ENCODE data around the gene GPR141. TPM values are rescaled to one million over a fixed set of nuclear protein-coding genes. Genes with fewer than 3 reads are reported as not detected.

GPR141 gene
- polyA plus RNA-seq, 1 experiment = not detected

- DNase-seq (ENCODE audit: low read depth, low spot score) = no peak
- H3K27ac ChIP-seq (ENCODE audit: low read depth, low read length) = no peak overlapping the region
- peaks cover 17% of the 10 kb centered on the region for H3K9me3 ChIP-seq (ENCODE audit: control insufficient read depth, insufficient read depth, low read length)
- no peaks in the 10 kb centered on the region for H3K27me3 ChIP-seq (ENCODE audit: control insufficient read depth, insufficient read depth, low read length)
- H3K4me3 ChIP-seq (ENCODE audit: low read depth, low read length) = no peak overlapping the region
- ChIA-PET CTCF (no interaction called here), POLR2A (no interaction called here)
- TF ChIP-seq CTCF (IDR thresholded peaks at IDR 0.05; ENCODE audit: low read depth, low read length) = no peak
Measured at GRCh38 chr7:37663693-37664092, 19.9 kb upstream of the GPR141 start.

- POLR2A ChIA-PET = no interaction called here
- CTCF ChIA-PET = no interaction called here
Measured at GRCh38 chr7:37665352-37666022, 18.1 kb upstream of the GPR141 start.

GRCh38 chr7:37666026-37666799 is 17.4 kb upstream of the GPR141 start:
- TF ChIP-seq CTCF (IDR thresholded peaks at IDR 0.05; ENCODE audit: low read depth, low read length) = no peak
- POLR2A ChIA-PET = no interaction called here
- Histone ChIP-seq H3K4me3 (ENCODE audit: low read depth, low read length) (no peak overlapping the region), H3K27me3 (ENCODE audit: control insufficient read depth, insufficient read depth, low read length) (no peaks in the 10 kb centered on the region), H3K9me3 (ENCODE audit: control insufficient read depth, insufficient read depth, low read length) (peaks cover 26% of the 10 kb centered on the region), H3K27ac (ENCODE audit: low read depth, low read length) (no peak overlapping the region)
- CTCF ChIA-PET = no interaction called here
- DNase-seq (ENCODE audit: low read depth, low spot score) = no peak

More at GRCh38 chr7:37665352-37666022, 18.1 kb upstream of the GPR141 start:
- H3K4me3 ChIP-seq (ENCODE audit: low read depth, low read length) = no peak overlapping the region
- H3K27me3 ChIP-seq (ENCODE audit: control insufficient read depth, insufficient read depth, low read length) = no peaks in the 10 kb centered on the region
- H3K27ac ChIP-seq (ENCODE audit: low read depth, low read length) = no peak overlapping the region
- H3K9me3 ChIP-seq (ENCODE audit: control insufficient read depth, insufficient read depth, low read length) = peaks cover 26% of the 10 kb centered on the region
- TF ChIP-seq CTCF (IDR thresholded peaks at IDR 0.05; ENCODE audit: low read depth, low read length) = no peak
- no peak for DNase-seq (ENCODE audit: low read depth, low spot score)

- no peak for TF ChIP-seq CTCF (IDR thresholded peaks at IDR 0.05; ENCODE audit: low read depth, low read length)
- H3K27ac ChIP-seq (ENCODE audit: low read depth, low read length) = no peak overlapping the region
- CTCF ChIA-PET = interaction anchor here (0.7 kb wide), 1 partner anchor 12 kb away, joined by 6 read pairs; no protein-coding TSS in a partner anchor
- H3K9me3 ChIP-seq (ENCODE audit: control insufficient read depth, insufficient read depth, low read length) = peaks cover 16% of the 10 kb centered on the region; the same call in 1 of the 2 replicates
- no peak overlapping the region for H3K4me3 ChIP-seq (ENCODE audit: low read depth, low read length)
- no peaks in the 10 kb centered on the region for H3K27me3 ChIP-seq (ENCODE audit: control insufficient read depth, insufficient read depth, low read length)
- POLR2A ChIA-PET = no interaction called here
- no peak for DNase-seq (ENCODE audit: low read depth, low spot score)
Measured at GRCh38 chr7:37669818-37670217, 13.7 kb upstream of the GPR141 start.

- ChIA-PET POLR2A (no interaction called here), CTCF (interaction anchor here (0.7 kb wide), 1 partner anchor 12 kb away, joined by 6 read pairs; no protein-coding TSS in a partner anchor)
- H3K4me3 ChIP-seq (ENCODE audit: low read depth, low read length) = no peak overlapping the region
Measured at GRCh38 chr7:37670436-37670835, 13.1 kb upstream of the GPR141 start.

More at GRCh38 chr7:37670436-37670835, 13.1 kb upstream of the GPR141 start:
- no peaks in the 10 kb centered on the region for H3K27me3 ChIP-seq (ENCODE audit: control insufficient read depth, insufficient read depth, low read length)
- peaks cover 15% of the 10 kb centered on the region for H3K9me3 ChIP-seq (ENCODE audit: control insufficient read depth, insufficient read depth, low read length)
- no peak for DNase-seq (ENCODE audit: low read depth, low spot score)
- H3K27ac ChIP-seq (ENCODE audit: low read depth, low read length) = no peak overlapping the region
- no peak for TF ChIP-seq CTCF (IDR thresholded peaks at IDR 0.05; ENCODE audit: low read depth, low read length)
